MCF 10A (cell line): ENCODE measurements around the gene MT1B. TPM values are rescaled to one million over a fixed set of nuclear protein-coding genes. Genes with fewer than 3 reads are reported as not detected.
"Not testable (repeated sequence)": the region's sequence is repeated elsewhere in the genome, so short reads cannot be mapped to it uniquely, and the experiment has no call there.

Experiments used
- BruUV-seq: library from RNA; stranded (reverse); fragments of 400-500 nt; replicated peaks from 2 replicates; lab custom pipeline; 2021; lab: Mats Ljungman, UMichigan
- CTCF ChIA-PET: fragments of 300-600 bp; sonication (Branson Sonifier 250); formaldehyde crosslinking; extraction: SDS; loops from one replicate; lab custom pipeline; 2021; ENCODE audit warnings: antibody characterized with exemption, inconsistent platforms; lab: Yijun Ruan, JAX
- POLR2A ChIA-PET: fragments of 300-600, 350-650 bp; sonication (Branson Sonifier 250); formaldehyde crosslinking; extraction: SDS; loops from one replicate; lab custom pipeline; 2020; ENCODE audit warnings: antibody characterized with exemption, inconsistent platforms; lab: Yijun Ruan, JAX
- DNase-seq: peaks from one replicate; pipeline ENCODE4 v3.0.0-alpha.2; 2018; ENCODE audit not compliant: unreplicated experiment
- H3K27ac Mint-ChIP-seq: one replicate; pipeline ENCODE4 v1.8.0; 2022; ENCODE audit warnings: mild to moderate bottlenecking, low read depth, mixed read lengths; ENCODE audit not compliant: unreplicated experiment
- H3K27me3 Mint-ChIP-seq: one replicate; pipeline ENCODE4 v1.8.0; 2022; ENCODE audit warnings: mixed read lengths; ENCODE audit not compliant: insufficient read depth, unreplicated experiment
- H3K36me3 Mint-ChIP-seq: one replicate; pipeline ENCODE4 v1.8.0; 2022; ENCODE audit warnings: mild to moderate bottlenecking, moderate library complexity, mixed read lengths; ENCODE audit not compliant: insufficient read depth, unreplicated experiment
- H3K4me1 Mint-ChIP-seq: one replicate; pipeline ENCODE4 v1.8.0; 2022; ENCODE audit warnings: mixed read lengths; ENCODE audit not compliant: insufficient read depth, unreplicated experiment
- H3K4me3 Mint-ChIP-seq: one replicate; pipeline ENCODE4 v1.8.0; 2022; ENCODE audit warnings: mild to moderate bottlenecking, moderate library complexity, mixed read lengths; ENCODE audit not compliant: unreplicated experiment
- H3K9me3 Mint-ChIP-seq: one replicate; pipeline ENCODE4 v1.8.0; 2022; ENCODE audit warnings: mixed read lengths; ENCODE audit not compliant: unreplicated experiment
- intact Hi-C: fragments of 100-400 bp; cut with micrococcal nuclease; formaldehyde crosslinking; loops from 2 replicates; pipeline ENCODE4 v1.14.1; 2022
- total RNA-seq: library from RNA; stranded (reverse); gene quantifications from 2 replicates; pipeline ENCODE4 v1.2.3, GENCODE V29; 2022
- TF ChIP-seq, protein P1 (sequence below): fragments of 200-600 bp; IDR thresholded peaks from one replicate; pipeline ENCODE4 v1.8.0; 2022; ENCODE audit warnings: antibody characterized with exemption, mild to moderate bottlenecking; ENCODE audit not compliant: unreplicated experiment

MT1B gene
- total RNA-seq, 1 experiment from 2014 or later = not detected

DNA sequence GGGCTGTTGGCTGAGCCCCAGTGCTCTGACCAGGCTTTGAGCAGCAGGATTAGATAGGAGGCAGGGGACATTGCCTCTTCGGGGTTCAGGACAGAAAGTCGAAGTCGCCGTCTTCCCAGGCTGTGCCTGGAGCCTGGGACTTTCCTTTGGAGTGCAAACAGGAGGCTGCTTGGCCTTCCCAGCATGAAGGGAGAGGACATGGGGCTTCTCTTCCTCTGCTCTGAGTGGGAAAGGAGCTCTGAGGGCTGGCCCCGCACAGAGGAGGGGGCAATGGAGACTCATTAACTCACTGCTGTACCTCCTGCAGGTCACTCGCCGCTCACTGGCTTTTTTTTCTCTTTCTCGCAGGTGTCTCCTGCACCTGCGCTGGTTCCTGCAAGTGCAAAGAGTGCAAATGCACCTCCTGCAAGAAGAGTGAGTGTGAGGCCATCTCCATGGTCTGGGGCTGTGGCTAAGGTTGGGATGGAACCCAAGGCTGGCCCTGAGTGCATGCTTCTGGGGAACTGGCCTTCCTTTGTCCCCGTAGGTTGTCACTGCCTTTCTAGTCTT, 6.7 kb downstream of the MT1B start:
- ChIA-PET CTCF (interaction anchor here (0.6 kb wide), 1 partner anchor 15 kb away, joined by 3 read pairs; no protein-coding TSS in a partner anchor), POLR2A (interaction anchor here (0.5 to 5.6 kb wide), 8 partner anchors 15 to 206 kb away, joined by 3 to 60 read pairs (median 5); partner anchors contain the start of genes MT1E and MT1X)
- BruUV-seq = no TSS peak
- H3K36me3 Mint-ChIP-seq = peaks cover 4% of the 10 kb centered on the region
- intact Hi-C loops = no loop called here
- no peak overlapping the region for H3K27ac Mint-ChIP-seq
- H3K27me3 Mint-ChIP-seq = no peaks in the 10 kb centered on the region
- no peaks in the 10 kb centered on the region for H3K9me3 Mint-ChIP-seq
- TF ChIP-seq, protein P1, sequence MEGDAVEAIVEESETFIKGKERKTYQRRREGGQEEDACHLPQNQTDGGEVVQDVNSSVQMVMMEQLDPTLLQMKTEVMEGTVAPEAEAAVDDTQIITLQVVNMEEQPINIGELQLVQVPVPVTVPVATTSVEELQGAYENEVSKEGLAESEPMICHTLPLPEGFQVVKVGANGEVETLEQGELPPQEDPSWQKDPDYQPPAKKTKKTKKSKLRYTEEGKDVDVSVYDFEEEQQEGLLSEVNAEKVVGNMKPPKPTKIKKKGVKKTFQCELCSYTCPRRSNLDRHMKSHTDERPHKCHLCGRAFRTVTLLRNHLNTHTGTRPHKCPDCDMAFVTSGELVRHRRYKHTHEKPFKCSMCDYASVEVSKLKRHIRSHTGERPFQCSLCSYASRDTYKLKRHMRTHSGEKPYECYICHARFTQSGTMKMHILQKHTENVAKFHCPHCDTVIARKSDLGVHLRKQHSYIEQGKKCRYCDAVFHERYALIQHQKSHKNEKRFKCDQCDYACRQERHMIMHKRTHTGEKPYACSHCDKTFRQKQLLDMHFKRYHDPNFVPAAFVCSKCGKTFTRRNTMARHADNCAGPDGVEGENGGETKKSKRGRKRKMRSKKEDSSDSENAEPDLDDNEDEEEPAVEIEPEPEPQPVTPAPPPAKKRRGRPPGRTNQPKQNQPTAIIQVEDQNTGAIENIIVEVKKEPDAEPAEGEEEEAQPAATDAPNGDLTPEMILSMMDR = no peak
- peak overlapping the region; percentile 77 for H3K4me3 Mint-ChIP-seq
- DNase-seq = no peak
- peaks cover 21% of the 10 kb centered on the region for H3K4me1 Mint-ChIP-seq

DNA sequence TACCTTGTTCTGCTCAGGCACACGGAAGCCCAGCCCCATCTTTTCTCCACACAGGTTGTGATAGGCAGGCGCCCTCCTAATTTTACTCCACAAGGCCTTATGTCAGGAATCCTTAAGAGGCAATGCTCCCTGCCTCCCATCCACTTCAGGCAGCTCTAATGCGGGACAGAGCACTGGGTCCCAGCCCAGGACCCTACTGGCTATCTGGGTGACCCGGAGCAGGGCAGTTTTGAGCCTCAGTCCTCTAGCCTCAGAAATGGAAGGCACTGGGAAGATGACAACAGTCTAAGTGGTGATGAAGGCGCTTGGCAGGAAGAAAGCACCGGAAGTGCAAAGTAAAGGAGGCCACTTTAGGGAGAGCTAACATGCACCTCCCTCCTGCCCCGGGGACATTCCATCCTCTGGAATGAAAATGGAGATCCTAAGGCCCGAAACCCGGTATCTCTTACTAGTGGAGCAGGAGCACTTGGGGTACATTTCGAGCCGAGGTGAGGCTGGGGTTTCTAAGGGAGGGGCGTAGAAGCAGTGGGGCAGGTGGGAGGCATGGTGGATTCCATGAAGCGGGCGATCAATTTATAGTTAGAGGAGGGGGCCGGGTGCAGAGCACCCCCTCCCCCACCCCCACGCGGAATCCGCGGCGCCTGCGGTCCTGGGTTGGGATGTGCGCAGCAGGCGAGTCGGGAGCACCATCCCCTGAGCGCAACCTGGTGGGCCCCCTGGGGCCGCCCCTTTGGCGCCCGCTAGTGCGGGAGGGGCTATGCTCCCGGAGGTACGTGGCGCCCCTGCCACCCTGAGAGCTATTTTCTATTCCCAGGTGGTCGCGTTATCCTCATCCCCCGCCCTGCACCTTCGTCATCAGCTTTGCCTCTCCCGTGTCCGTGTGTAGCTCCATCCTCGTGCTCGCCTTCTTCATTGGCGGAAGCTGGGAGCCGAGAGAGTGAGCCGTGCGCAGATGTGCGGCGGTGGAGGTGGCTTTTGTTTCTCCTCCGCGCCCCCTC, 11.0 kb downstream of the MT1B start:
- intact Hi-C loops = no loop called here
- H3K4me3 Mint-ChIP-seq = no peak overlapping the region

DNA sequence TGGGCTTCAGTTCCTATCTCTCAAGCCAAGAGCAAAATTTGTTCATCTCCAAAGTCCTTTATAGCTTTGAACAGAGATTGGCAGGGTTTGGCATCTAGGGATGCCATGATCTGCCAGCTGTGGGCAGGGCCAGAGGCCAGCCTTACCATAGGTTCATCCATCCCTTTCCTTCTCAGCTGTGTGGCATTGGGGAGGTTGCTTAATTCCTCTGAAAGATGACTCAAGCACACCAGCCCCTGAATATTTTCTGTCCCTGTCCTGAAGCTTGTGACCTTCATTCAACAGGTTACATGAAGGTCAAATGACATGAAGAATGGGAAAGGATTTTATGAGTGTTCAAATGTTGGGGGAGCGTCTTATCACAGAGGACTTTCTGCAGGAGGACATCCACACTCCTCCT, 12.8 kb downstream of the MT1B start:
- TF ChIP-seq, protein P1 = no peak
- no peak overlapping the region for H3K27ac Mint-ChIP-seq
- ChIA-PET POLR2A (no interaction called here), CTCF (interaction anchor here (0.6 kb wide), 1 partner anchor 103 kb away, joined by 3 read pairs; no protein-coding TSS in a partner anchor)
- intact Hi-C loops = no loop called here
- H3K27me3 Mint-ChIP-seq = peaks cover 9% of the 10 kb centered on the region
- no peak for DNase-seq
- no peaks in the 10 kb centered on the region for H3K9me3 Mint-ChIP-seq
- no peaks in the 10 kb centered on the region for H3K36me3 Mint-ChIP-seq
- no peak overlapping the region for H3K4me3 Mint-ChIP-seq
- BruUV-seq = no TSS peak
- no peaks in the 10 kb centered on the region for H3K4me1 Mint-ChIP-seq

More for the DNA sequence above, 11.0 kb downstream of the MT1B start:
- Mint-ChIP-seq H3K27ac (no peak overlapping the region), H3K9me3 (no peaks in the 10 kb centered on the region), H3K27me3 (no peaks in the 10 kb centered on the region), H3K36me3 (no peaks in the 10 kb centered on the region), H3K4me1 (peaks cover 6% of the 10 kb centered on the region)
- BruUV-seq = no TSS peak
- POLR2A ChIA-PET = no interaction called here
- TF ChIP-seq, protein P1 = no peak
- no peak for DNase-seq
- CTCF ChIA-PET = no interaction called here

DNA sequence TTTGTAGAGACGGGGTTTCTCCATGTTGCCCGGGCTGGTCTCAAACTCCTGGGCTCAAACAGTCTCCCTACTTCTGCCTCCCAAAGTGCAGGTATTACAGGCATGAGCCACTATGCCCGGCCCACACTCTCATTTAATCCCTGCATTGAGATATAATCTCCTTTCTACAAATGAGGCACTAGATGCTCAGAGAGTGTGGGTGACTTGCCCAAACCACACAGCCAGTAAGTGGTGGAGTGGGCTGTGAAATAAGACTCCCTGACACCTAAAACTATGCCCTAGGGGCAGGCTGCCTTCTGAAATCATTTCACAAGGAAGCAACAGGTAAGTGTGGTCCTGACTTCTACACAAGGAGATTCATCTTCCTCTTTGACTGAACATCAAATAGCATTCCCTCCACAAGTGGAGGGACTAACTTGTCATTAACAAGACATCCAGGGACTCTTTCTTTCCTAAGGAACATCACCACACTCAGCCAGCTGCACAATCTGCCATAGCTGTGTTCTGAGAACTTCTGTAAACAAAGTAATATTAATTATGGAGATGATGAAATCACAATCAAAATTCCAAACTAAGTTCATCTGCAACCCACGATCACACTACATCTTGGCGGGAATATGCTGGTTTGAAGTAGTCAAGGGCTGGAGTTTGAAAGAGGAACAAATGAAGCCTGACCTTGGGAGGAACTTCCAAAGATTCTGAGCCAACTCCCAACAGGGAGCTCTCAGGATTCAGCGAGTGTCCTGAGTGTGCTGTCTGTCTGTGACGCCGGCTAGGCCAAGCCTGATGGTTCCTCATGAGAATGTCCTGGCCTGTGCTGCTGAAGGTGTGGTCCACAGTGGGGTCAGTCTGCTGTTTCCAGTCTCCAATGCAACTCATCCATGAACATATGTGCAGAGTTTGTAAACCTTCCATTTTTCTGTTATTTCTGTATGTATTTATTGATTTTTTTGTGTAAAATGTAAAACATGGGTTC, 13.9 kb downstream of the MT1B start:
- H3K27me3 Mint-ChIP-seq, H3K36me3 Mint-ChIP-seq, H3K27ac Mint-ChIP-seq, DNase-seq, H3K4me1 Mint-ChIP-seq, H3K4me3 Mint-ChIP-seq, H3K9me3 Mint-ChIP-seq, intact Hi-C loops, BruUV-seq: not testable (repeated sequence)
- ChIA-PET CTCF (interaction anchor here (0.6 kb wide), 1 partner anchor 14 kb away, joined by 3 read pairs; no protein-coding TSS in a partner anchor), POLR2A (interaction anchor here (1.5 kb wide), 1 partner anchor 39 kb away, joined by 3 read pairs; no protein-coding TSS in a partner anchor)
